Measurements from ENCODE around the gene SUSD6.
"Not testable (repeated sequence)": the region's sequence is repeated elsewhere in the genome, so short reads cannot be mapped to it uniquely, and the experiment has no call there.

The SUSD6 gene

GRCh38 chr14:69715725-69716477, 104.5 kb downstream of the SUSD6 start:
- Histone ChIP-seq H3K27ac (ENCODE audit: low read length) (no peak overlapping the region), H3K4me1 (ENCODE audit: low read length) (no peaks in the 10 kb centered on the region), H3K4me2 (ENCODE audit: low read length) (no peak overlapping the region)

GRCh38 chr14:69716478-69717187, 105.2 kb downstream of the SUSD6 start:
- no peaks in the 10 kb centered on the region for H3K4me1 ChIP-seq (ENCODE audit: low read length)
- no peak overlapping the region for H2AFZ ChIP-seq (ENCODE audit: low read depth, low read length)
- H3K79me2 ChIP-seq (ENCODE audit: low read length) = no peaks in the 10 kb centered on the region
- H3K4me2 ChIP-seq (ENCODE audit: low read length) = no peak overlapping the region
- H4K20me1 ChIP-seq (ENCODE audit: insufficient read depth, low read length) = no peaks in the 10 kb centered on the region
- H3K4me3 ChIP-seq (ENCODE audit: low read length) = no peak overlapping the region
- peaks cover 6% of the 10 kb centered on the region for H3K36me3 ChIP-seq (replicated peaks; ENCODE audit: low read depth, low read length)
- TF ChIP-seq EZH2phosphoT487 (IDR thresholded peaks at IDR 0.05; ENCODE audit: low read depth) (no peak), CTCF (IDR thresholded peaks at IDR 0.05; ENCODE audit: low read depth, low read length) (no peak)
- no peaks in the 10 kb centered on the region for H3K27me3 ChIP-seq (ENCODE audit: low read depth, low read length)
- no peak overlapping the region for H3K27ac ChIP-seq (ENCODE audit: low read length)
- no peaks in the 10 kb centered on the region for H3K9me3 ChIP-seq (ENCODE audit: insufficient read depth, low read length)
- H3K9ac ChIP-seq (ENCODE audit: low read length) = no peak overlapping the region

More at GRCh38 chr14:69715725-69716477, 104.5 kb downstream of the SUSD6 start:
- TF ChIP-seq EZH2phosphoT487 (IDR thresholded peaks at IDR 0.05; ENCODE audit: low read depth) (no peak), CTCF (IDR thresholded peaks at IDR 0.05; ENCODE audit: low read depth, low read length) (no peak)
- H3K79me2 ChIP-seq (ENCODE audit: low read length) = no peaks in the 10 kb centered on the region
- no peak overlapping the region for H3K4me3 ChIP-seq (ENCODE audit: low read length)
- peaks cover 12% of the 10 kb centered on the region for H3K36me3 ChIP-seq (replicated peaks; ENCODE audit: low read depth, low read length)
- no peaks in the 10 kb centered on the region for H3K9me3 ChIP-seq (ENCODE audit: insufficient read depth, low read length)
- no peak overlapping the region for H3K9ac ChIP-seq (ENCODE audit: low read length)
- H2AFZ ChIP-seq (ENCODE audit: low read depth, low read length) = no peak overlapping the region
- H3K27me3 ChIP-seq (ENCODE audit: low read depth, low read length) = no peaks in the 10 kb centered on the region
- no peaks in the 10 kb centered on the region for H4K20me1 ChIP-seq (ENCODE audit: insufficient read depth, low read length)

- H3K36me3 ChIP-seq (replicated peaks; ENCODE audit: low read depth, low read length); H4K20me1 ChIP-seq (ENCODE audit: insufficient read depth, low read length); H3K4me2 ChIP-seq (ENCODE audit: low read length); H3K79me2 ChIP-seq (ENCODE audit: low read length); H3K27me3 ChIP-seq (ENCODE audit: low read depth, low read length); H3K9ac ChIP-seq (ENCODE audit: low read length); H3K4me3 ChIP-seq (ENCODE audit: low read length); H3K27ac ChIP-seq (ENCODE audit: low read length); H3K9me3 ChIP-seq (ENCODE audit: insufficient read depth, low read length); H2AFZ ChIP-seq (ENCODE audit: low read depth, low read length); H3K4me1 ChIP-seq (ENCODE audit: low read length): not testable (repeated sequence)
These were observed 107.2 kb downstream of the SUSD6 start for GRCh38 chr14:69718614-69719013.

GRCh38 chr14:69719501-69719951, 108.1 kb downstream of the SUSD6 start:
- no peak overlapping the region for H2AFZ ChIP-seq (ENCODE audit: low read depth, low read length)
- H3K27ac ChIP-seq (ENCODE audit: low read length) = no peak overlapping the region
- H3K4me2 ChIP-seq (ENCODE audit: low read length) = no peak overlapping the region
- no peaks in the 10 kb centered on the region for H3K79me2 ChIP-seq (ENCODE audit: low read length)
- H3K4me1 ChIP-seq (ENCODE audit: low read length) = no peaks in the 10 kb centered on the region
- H3K9me3 ChIP-seq (ENCODE audit: insufficient read depth, low read length) = no peaks in the 10 kb centered on the region
- TF ChIP-seq EZH2phosphoT487 (IDR thresholded peaks at IDR 0.05; ENCODE audit: low read depth) = no peak
- no peak for TF ChIP-seq CTCF (IDR thresholded peaks at IDR 0.05; ENCODE audit: low read depth, low read length)
- H3K36me3 ChIP-seq (replicated peaks; ENCODE audit: low read depth, low read length) = no peaks in the 10 kb centered on the region
- no peak overlapping the region for H3K4me3 ChIP-seq (ENCODE audit: low read length)
- no peaks in the 10 kb centered on the region for H4K20me1 ChIP-seq (ENCODE audit: insufficient read depth, low read length)
- no peak overlapping the region for H3K9ac ChIP-seq (ENCODE audit: low read length)
- H3K27me3 ChIP-seq (ENCODE audit: low read depth, low read length) = no peaks in the 10 kb centered on the region

Measured in OCI-LY3 (cell line).